DND-41 (cell line): Measurements from ENCODE around the gene HRH2.

Source experiments
- CTCF ChIP-seq: IDR thresholded peaks from 2 replicates; pipeline ENCODE4 v1.5.1; 2012; ENCODE audit warnings: borderline replicate concordance, low read length, moderate library complexity, mild to moderate bottlenecking; ENCODE audit not compliant: poor library complexity, severe bottlenecking; ENCODE audit errors: extremely low read depth
- EZH2 ChIP-seq: IDR thresholded peaks from 3 replicates; pipeline ENCODE4 v1.6.1; 2012; ENCODE audit warnings: borderline replicate concordance, low read depth, mild to moderate bottlenecking, moderate library complexity, low read length, inconsistent platforms; ENCODE audit not compliant: severe bottlenecking

DNA sequence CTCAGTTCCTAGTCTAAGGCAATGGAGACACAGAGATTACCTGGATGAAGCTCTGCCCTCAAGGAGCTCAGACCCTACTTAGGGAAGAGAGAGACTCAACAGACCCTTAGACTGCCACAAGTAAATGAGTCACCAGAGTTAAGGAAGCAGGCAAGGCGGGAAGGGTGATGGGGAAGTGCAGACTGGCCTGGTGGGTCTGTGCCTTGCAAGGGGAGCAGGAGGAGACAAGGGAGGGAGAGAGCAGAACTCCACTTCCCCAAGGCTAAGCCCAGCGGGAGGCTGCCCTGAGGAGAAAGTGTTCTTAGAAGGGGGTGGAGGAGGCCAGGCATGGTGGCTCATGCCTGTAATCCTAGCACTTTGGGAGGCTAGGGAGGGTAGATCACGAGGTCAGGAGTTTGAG, 83.7 kb downstream of the HRH2 start:
- TF ChIP-seq CTCF (no peak), EZH2 (no peak)
